Measurements from ENCODE around the gene TMEM119. TPM values are rescaled to one million over a fixed set of nuclear protein-coding genes. Genes with fewer than 3 reads are reported as not detected.

TMEM119 gene
- total and polyA plus RNA-seq, 2 experiments from 2014 or later = 0.21 to 0.48 TPM

GRCh38 chr12:108573317-108573716 is 24.6 kb downstream of the TMEM119 start:
- Histone ChIP-seq H3K9me3 (ENCODE audit: low read depth) (no peaks in the 10 kb centered on the region), H3K27ac (no peak overlapping the region), H3K27me3 (no peaks in the 10 kb centered on the region), H3K36me3 (peaks cover 15% of the 10 kb centered on the region), H3K4me3 (no peak overlapping the region), H3K4me1 (ENCODE audit: low read depth) (no peaks in the 10 kb centered on the region)
- no peak for DNase-seq (ENCODE audit: low read depth in 1 of 2, low spot score in 1 of 2)
- no peak for TF ChIP-seq CTCF (IDR thresholded peaks at IDR 0.05; ENCODE audit: low read depth, low read length)

GRCh38 chr12:108572166-108572790 is 25.6 kb downstream of the TMEM119 start:
- Histone ChIP-seq H3K36me3 (peaks cover 23% of the 10 kb centered on the region), H3K27me3 (no peaks in the 10 kb centered on the region), H3K27ac (no peak overlapping the region), H3K4me1 (ENCODE audit: low read depth) (no peaks in the 10 kb centered on the region), H3K4me3 (no peak overlapping the region), H3K9me3 (ENCODE audit: low read depth) (no peaks in the 10 kb centered on the region)
- no peak for DNase-seq (ENCODE audit: low read depth in 1 of 2, low spot score in 1 of 2)
- TF ChIP-seq CTCF (IDR thresholded peaks at IDR 0.05; ENCODE audit: low read depth, low read length) = no peak

GRCh38 chr12:108571609-108572165 is 26.2 kb downstream of the TMEM119 start:
- Histone ChIP-seq H3K27me3 (no peaks in the 10 kb centered on the region), H3K36me3 (peaks cover 29% of the 10 kb centered on the region), H3K4me3 (no peak overlapping the region), H3K9me3 (ENCODE audit: low read depth) (no peaks in the 10 kb centered on the region), H3K4me1 (ENCODE audit: low read depth) (no peaks in the 10 kb centered on the region), H3K27ac (no peak overlapping the region)
- no peak for DNase-seq (ENCODE audit: low read depth in 1 of 2, low spot score in 1 of 2)
- TF ChIP-seq CTCF (IDR thresholded peaks at IDR 0.05; ENCODE audit: low read depth, low read length) = no peak

- H3K9me3 ChIP-seq (ENCODE audit: low read depth) = no peaks in the 10 kb centered on the region
- TF ChIP-seq CTCF (IDR thresholded peaks at IDR 0.05; ENCODE audit: low read depth, low read length) = peak; percentile 52
- no peaks in the 10 kb centered on the region for H3K4me1 ChIP-seq (ENCODE audit: low read depth)
- H3K36me3 ChIP-seq = peaks cover 36% of the 10 kb centered on the region
- no peak overlapping the region for H3K27ac ChIP-seq
- no peaks in the 10 kb centered on the region for H3K27me3 ChIP-seq
- peak; percentile 30 to 75 for DNase-seq (ENCODE audit: low read depth in 1 of 2, low spot score in 1 of 2)
- H3K4me3 ChIP-seq = no peak overlapping the region
Measured at GRCh38 chr12:108570743-108571608, 26.9 kb downstream of the TMEM119 start.

GRCh38 chr12:108568338-108569154 is 29.3 kb downstream of the TMEM119 start:
- TF ChIP-seq CTCF (IDR thresholded peaks at IDR 0.05; ENCODE audit: low read depth, low read length) = no peak
- H3K27me3 ChIP-seq = no peaks in the 10 kb centered on the region
- peaks cover 53% of the 10 kb centered on the region for H3K36me3 ChIP-seq
- no peak for DNase-seq (ENCODE audit: low read depth in 1 of 2, low spot score in 1 of 2)
- no peaks in the 10 kb centered on the region for H3K9me3 ChIP-seq (ENCODE audit: low read depth)
- peak overlapping the region; percentile 45 for H3K27ac ChIP-seq
- no peaks in the 10 kb centered on the region for H3K4me1 ChIP-seq (ENCODE audit: low read depth)
- H3K4me3 ChIP-seq = no peak overlapping the region
